Activated T-cell treated with anti-CD3 and anti-CD28 coated beads for 48 hours (primary cell): Measurements from ENCODE around the gene INMT.
"Not testable (repeated sequence)": the region's sequence is repeated elsewhere in the genome, so short reads cannot be mapped to it uniquely, and the experiment has no call there.

Experiments
- DNase-seq: peaks from one replicate; pipeline ENCODE4 v3.0.0-alpha.2; 2020; ENCODE audit warnings: low read depth

The INMT gene

DNA sequence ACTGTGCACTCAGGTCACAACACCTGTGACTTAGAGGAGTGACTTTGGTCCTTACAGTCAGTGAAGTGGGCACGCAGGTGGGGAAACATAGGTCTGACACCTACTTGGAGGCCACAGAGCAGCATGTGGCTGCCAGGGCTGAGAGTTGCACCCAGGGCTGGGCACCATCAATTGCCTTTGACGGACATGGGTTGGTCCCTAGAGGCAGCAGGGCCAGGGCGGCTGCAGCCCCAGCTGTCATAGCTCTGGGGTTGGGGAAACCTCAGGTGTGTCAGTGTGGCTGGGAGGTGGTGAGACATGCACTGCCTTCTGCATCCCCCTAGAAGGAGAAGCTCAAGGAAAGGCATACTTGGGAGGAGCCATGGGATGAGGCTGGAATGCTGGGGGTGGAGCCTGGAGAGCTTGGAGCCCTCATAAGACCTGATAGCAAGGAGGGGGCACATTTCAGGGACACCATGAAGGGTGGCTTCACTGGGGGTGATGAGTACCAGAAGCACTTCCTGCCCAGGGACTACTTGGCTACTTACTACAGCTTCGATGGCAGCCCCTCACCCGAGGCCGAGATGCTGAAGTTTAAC lies at the start of gene INMT:
Gene INMT, plus strand, starts transcription at position 440 of the 578 bp plus-strand sequence. Its CDS starts 16 bp downstream, at position 456.
- no peak for DNase-seq

GRCh38 chr7:30702200-30702599 lies 49.7 kb upstream of the INMT start:
- DNase-seq, result peak; percentile 5

GRCh38 chr7:30703756-30704155 lies 48.2 kb upstream of the INMT start:
- DNase-seq, result no peak

- DNase-seq, result no peak
Measured at GRCh38 chr7:30705008-30705407, 46.9 kb upstream of the INMT start.

DNA sequence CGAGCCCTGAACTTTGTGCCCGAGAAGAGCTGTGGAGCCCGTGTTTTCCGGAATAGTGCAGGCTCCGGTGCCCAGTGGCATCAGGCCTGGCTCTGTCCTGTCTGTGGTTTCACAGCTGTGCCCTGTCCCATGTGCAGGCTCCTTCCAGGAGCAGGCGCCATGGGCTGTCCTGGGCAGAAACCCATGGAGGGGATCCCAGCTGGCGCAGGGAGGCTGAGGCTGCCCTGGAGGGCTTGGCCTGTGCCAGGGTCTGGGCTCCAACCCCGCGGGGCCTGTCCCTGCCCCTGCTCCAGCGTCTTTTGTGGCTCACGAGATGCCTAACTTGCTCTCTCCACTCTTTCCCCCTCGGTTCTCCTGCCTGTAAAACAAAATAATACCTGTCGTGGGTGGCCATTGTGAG lies 46.3 kb upstream of the INMT start:
- DNase-seq, result no peak

- DNase-seq, result no peak
Measured at GRCh38 chr7:30706316-30706715, 45.6 kb upstream of the INMT start.

GRCh38 chr7:30706908-30707307 lies 45.0 kb upstream of the INMT start:
- DNase-seq, result no peak

DNA sequence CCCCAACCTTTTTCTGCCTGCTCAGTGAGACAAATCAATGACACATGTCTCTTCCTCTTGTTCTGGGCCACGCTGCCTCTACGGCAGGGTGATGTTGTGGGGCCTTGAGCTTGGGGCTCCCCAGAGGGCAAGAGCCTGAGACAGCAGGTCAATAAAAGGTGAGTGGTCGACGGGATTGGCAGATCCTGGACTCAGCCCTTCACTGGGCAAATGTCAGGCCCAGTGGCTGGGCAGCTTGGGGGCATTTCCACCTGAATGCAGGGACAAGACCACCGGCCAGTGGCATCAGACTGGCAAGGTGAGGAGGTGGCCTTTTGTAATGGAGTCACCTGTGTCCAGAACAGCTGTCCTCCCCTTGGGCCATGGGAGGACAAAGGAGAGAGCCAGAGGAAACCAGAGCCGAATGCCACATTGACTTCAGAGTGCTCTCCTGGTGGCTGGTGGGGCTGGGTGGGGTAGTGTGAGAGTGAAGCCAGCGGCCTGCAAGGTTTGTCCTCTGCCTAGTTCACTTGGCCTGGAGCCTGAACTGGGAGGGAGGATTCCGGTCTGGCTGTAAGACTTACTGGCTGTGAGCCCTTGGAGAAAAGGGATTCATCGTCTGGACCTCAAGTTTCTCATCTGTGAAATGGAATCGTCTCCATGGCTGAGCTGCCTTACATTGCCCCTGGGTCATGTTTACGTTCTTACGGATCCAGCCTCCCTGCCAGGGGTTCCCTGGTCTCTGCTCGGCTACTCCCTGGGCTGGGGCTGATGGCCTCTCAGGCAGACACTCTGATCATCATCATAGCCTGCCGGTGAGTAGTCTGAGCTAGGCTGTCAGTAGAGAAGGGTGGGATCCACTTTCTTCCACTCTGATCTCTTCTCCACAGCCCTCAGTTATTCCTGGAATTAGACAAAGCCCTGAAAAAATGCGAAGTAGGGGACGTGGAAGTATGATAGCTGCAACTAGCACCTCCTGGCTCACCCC lies 44.3 kb upstream of the INMT start:
- DNase-seq, result no peak

DNA sequence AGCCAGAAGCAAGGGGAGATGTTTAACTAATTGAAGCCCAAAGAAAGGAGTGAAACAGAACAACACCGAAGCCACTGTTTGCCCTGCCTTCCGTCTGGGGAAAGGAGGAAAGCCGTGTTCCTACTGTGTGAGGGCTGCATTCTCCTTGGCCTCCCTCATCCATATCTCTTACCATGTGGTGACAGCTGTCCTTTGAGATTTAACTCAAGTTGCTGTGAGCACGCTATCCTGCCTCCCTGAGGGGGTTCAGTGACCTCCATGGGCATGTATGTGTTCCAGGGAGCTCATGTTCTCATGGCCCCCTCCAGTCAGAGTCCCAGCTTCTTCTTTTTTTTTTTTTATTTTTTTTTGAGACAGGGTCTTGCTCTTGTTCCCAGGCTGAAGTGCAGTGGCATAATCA lies 43.5 kb upstream of the INMT start:
- DNase-seq, result no peak

GRCh38 chr7:30708983-30709382 lies 43.0 kb upstream of the INMT start:
- no peak for DNase-seq

DNA sequence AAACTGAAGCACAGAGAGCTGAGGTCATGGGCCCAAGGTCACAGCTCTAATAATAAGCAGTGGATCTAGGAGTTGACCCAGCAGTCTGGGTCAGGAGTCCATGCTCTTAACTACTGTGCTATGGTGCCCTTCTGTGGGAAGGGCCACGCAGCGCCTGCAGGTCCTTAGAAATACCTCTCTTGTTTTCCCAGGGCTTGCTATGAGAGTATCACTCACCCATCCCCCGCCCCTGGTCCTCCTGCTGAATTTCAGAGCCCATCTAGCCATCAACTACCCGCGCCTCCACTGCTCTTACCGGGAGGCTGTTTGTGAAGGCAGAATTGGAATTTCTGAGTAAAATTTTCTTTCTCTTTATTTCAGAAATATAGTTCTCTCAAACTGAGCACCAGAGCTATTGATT lies 42.4 kb upstream of the INMT start:
- no peak for DNase-seq

DNA sequence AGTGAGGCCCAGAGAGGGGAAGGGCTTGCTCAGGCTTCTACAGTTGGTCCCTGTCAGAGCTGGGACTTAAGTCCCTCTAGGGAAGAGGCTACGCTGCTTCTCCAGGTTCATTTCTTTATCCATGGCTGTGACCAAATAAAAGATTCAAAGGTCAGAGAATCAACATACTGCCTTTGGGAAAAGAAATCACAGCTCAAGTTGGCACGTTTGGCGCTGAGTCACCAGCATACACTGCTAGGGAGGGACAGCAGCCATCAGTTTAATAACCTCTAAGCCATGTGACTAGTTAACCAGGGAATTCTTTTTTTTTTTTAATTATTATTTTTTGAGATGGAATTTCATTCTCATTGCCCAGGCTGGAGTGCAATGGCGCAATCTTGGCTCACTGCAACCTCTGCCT lies 41.3 kb upstream of the INMT start:
- DNase-seq, result no peak

GRCh38 chr7:30713392-30713791 lies 38.5 kb upstream of the INMT start:
- DNase-seq, result no peak

DNA sequence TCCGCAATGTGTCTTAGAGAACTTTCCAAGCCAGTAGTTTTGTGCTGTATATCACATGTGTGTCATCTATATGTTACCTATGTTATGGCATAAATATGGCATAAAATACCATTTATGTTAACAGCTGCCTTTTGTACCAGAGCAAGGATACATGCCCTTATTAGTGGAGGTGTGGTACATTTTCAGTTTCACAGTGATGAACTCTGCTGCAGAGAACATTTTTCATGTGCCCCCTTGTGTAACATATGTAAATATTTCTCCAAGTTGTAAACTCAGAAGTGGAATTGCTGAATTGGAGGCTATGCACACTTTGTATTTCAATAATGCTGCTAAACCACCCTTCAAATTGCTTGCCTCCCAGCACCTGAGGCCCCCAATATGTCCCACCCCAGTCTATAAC lies 37.8 kb upstream of the INMT start:
- DNase-seq, result no peak

GRCh38 chr7:30717181-30717580 lies 34.8 kb upstream of the INMT start:
- DNase-seq, result no peak

GRCh38 chr7:30719434-30719833 lies 32.5 kb upstream of the INMT start:
- not testable (repeated sequence) for DNase-seq

- DNase-seq, result no peak
Measured at GRCh38 chr7:30721211-30721610, 30.7 kb upstream of the INMT start.

DNA sequence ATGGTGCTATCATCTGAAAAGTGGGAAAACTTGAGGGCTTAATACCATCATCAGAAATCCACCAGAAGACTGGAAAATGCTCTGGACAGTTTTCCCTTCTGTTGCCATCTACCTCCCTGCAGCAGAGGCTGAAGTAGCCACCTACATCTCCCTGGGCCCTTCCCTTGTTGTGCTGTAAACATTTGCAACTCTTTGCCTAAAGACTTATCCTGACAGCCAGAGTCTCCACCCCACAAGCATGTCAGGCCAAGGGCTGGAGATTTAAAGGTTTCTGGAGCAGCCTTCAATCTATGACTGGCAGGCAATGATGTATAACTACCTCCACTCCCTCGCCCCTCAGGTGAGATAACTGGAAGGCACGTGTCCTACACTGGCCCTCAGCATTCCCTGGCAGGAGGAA lies 29.7 kb upstream of the INMT start:
- no peak for DNase-seq

- no peak for DNase-seq
Measured at GRCh38 chr7:30722671-30723070, 29.3 kb upstream of the INMT start.

DNA sequence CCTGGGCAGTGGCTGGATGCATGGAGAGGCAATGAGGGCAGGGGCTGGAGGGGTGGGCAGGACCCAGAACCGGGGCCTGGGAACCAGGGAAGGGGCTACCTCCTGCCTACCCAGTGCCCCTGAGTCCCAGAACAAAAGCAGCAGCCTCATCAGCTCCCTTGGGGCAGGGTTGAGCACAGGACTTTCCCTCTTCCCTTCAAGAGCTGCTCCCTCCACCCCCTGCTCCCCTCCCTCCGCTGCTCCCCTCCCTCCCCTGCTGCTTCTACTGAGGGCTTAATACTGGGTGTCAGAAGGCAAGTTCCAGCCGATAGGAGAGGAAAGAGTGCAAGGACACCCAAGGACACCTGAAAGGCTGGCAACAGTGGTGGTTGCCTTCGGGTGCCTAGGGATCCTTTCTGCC lies 28.2 kb upstream of the INMT start:
- DNase-seq, result no peak

DNA sequence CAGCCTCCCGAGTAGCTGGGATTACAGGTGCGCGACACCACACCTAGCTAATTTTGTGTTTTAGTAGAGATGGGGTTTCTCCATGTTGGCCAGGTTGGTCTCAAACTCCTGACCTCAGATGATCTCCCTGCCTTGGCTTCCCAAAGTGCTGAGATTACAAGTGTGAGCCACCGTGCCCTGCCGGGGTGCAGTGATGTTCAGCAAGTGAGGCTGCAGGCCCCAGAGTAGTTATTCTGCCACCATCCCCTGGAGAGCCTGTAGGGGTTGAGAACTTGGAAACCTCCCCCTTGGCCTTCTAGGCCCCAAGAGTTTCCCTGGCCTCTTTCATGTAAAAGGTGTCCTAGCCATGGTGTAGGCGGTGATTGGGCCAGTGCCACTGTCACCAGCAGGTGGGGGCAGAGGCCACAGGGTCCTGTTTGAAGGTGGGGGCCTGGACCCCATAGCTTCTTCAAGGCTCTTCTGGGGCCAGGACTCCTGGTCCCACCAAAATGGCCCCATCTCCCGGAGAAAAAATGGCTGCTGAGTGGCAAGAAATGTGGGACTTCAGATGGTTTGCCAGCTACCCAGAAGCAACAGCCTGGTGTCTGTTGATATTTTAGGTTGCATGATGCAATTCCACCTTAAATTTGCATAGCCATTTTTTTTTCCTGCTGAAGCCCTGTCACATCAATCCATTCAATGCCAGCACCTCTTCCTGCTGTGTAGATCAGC lies 25.5 kb upstream of the INMT start:
- DNase-seq, result no peak

GRCh38 chr7:30727061-30727945 lies 24.6 kb upstream of the INMT start:
- no peak for DNase-seq
